NCI-H2171 (cell line): ENCODE data around the gene SYTL1.
"Not testable (repeated sequence)": the region's sequence is repeated elsewhere in the genome, so short reads cannot be mapped to it uniquely, and the experiment has no call there.

Source experiments
- DNase-seq: peaks from one replicate; lab custom pipeline; 2025; lab: John Stamatoyannopoulos, UW

SYTL1 gene

DNA sequence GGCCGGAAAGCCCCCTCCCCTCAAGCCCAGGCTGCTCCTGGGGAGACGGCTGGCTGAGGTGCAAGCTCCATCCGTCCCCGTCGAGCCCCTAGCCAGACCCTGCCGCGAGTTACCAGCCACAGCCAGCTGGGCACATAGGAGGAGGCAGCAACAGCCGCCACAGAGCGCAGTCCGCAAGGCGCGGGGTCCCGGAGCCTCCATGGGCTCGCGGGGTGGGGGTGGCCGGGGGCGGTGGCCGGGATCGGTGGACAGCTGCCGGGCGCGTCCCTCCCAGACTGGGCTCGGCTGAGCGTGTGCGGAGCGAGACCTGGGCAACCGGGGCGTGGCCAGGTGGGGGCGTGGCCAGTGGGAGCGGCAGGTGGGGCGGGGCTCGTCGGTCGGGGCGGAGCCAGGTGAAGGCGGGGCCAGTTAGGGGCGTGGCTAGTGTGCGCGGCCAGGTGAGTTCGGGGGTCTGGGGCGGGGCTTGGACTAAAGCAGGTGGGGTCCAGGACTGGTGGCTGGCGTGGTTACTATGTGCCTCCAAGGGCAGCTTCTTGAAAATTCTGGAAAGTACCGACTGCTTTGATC, 41.3 kb downstream of the SYTL1 start, which contains the start of gene CD164L2:
Gene CD164L2 (minus strand): TSS at position 295 of the 567 bp plus-strand sequence. CDS start 94 bp downstream, at position 201.
- DNase-seq, result peak; percentile 22

- no peak for DNase-seq
These were observed 41.8 kb downstream of the SYTL1 start for GRCh38 chr1:27383661-27384060.

GRCh38 chr1:27384797-27385196, 43.0 kb downstream of the SYTL1 start:
- DNase-seq, result not testable (repeated sequence)

GRCh38 chr1:27388337-27389005, 46.6 kb downstream of the SYTL1 start:
- DNase-seq, result peak; percentile 60

DNA sequence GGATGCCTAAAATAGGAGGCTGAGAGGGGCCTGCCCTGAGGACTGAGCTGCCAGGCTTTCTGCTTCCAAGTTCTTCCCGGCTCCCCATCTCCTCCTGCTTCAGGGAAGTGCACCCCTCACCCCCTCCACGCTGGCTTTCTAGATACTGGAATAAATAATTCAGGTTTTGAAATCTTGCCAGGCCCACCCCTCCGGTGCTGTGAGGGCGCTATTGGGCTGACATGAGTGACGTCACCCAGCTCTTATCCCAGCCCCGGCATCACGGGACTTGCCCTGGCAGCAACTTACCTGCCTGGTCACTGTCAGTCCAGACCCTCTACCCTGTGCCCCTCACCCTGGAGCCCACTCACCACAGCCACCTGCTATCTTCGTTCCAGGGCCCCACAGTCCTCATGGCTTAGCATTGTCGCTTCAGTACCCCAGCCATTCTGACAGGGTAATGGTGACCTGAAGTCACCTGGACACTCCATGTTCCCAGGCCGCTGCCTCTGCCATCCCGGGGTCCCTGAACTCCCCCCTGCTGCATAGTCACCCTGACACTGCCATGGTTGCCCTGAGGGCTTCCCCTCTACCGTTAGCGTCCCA, 49.8 kb downstream of the SYTL1 start:
- DNase-seq, result no peak

DNA sequence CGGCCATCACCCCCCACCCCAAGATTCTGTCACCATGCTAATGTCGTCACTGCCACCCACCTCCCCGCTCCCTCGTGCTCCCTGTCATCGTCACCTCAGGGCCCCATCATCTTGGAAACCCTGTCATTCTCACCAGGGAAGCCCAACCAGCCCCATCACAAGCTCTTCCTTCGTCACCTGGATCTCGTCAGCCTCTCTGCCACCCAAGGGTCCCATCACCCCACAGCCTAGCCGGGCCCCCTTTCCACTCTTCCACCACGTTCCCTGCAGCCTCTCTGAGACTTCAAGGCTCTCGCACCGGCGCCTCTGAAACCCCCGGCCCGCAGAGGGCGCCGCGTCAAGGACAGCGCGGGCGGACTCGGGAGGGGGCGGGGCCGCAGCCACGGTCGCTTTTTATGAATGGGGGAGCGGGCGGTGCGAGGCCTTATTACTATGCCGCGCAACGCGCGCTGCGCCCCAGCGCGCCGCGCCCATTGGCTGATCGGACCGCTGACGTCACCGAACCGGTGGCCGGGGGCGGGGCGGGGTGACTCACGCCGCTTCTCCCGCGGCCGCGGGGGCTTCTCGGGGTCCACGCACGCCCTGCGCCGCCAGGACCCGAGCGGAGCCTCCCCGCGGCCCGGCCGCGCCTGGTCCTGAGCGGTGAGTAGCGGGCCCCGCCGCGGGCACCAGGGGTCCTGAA, 50.4 kb downstream of the SYTL1 start, which contains the start of gene GPR3:
Gene GPR3 (plus strand): TSS at position 527 of the 682 bp plus-strand sequence. CDS start 1,177 bp downstream, outside the sequence.
- peak; percentile 92 for DNase-seq

- DNase-seq, result no peak
These were observed 51.2 kb downstream of the SYTL1 start for GRCh38 chr1:27392778-27393635.

- no peak for DNase-seq
These were observed 51.9 kb downstream of the SYTL1 start for GRCh38 chr1:27393641-27394281.

- DNase-seq, result no peak
These were observed 52.4 kb downstream of the SYTL1 start for GRCh38 chr1:27394282-27394658.

DNA sequence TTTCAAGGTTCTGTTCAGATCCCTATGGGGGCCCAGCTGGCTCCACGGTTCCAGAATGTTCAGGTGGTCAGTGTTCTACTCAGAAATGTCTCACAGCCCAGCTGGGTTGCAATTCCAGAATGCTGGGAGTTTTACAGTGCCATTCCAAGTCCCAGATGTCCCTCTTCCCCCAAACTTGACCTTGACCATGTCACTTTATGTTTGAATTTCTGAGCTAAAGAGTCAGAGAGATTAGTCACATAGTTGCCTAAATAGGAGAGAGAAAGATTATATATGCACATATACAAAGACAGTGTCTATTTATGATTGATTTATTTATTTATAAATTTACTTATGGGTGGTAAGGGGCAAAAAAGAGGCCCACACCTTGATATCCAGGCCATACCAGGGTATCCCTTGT, 53.1 kb downstream of the SYTL1 start:
- DNase-seq, result no peak

- DNase-seq, result peak; percentile 87
These were observed 53.8 kb downstream of the SYTL1 start for GRCh38 chr1:27395441-27396195.

- no peak for DNase-seq
These were observed 55.3 kb downstream of the SYTL1 start for GRCh38 chr1:27397110-27397509.

DNA sequence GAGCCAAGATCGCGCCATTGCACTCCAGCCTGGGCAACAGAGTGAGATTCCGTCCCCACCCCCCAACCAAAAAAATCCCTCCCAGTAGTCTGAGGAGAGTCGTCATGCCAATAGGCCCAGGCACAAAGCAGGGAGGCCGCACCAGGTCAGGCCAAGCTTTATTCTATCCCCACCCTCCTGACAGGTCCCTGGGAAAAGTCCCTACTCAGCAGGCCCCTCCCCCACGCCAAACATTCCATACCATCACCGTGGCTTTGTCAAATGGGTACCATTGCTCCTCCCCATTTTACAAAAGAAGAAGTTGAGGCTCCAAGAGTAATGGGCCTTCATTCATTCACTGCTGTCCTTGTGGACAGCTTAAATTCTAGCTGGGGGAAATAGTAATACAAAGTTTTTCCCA, 55.9 kb downstream of the SYTL1 start:
- DNase-seq, result no peak

DNA sequence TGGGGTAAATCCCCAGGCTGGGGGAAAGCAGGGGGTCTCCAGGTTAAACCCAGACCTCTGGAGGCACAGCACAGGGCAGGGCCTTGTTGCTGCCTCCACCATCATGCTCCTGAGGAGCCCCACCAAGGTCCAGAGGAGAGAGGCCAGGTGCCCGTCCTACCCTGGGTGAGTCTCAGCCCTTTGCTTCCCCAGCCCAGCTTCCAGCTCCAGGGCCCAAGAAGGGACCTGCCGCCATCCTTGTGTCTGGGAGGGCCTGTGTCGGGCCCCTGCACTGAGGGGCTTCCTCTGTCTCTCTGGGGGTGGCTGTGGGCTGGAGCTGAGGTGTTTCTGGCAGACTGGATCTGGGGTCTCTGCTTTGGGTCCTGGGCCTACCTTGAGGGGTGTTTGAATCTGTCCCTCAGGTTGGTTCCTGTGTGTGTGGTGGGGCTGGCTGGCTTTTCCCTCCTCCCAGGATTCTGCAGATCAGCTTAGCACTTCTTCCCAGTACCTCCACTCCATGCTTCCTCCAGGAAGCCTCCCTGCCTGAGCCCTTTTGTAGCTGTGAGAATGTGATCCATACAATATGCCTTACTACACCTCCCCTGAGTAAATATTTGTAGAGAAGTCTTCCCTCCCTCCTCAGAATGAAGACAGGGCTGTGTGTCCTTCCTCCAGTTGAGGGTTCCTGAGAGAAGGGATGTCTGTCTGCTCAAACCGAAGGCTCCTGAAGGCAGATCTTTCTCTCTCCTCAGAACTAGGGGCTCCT, 56.8 kb downstream of the SYTL1 start:
- DNase-seq, result no peak

DNA sequence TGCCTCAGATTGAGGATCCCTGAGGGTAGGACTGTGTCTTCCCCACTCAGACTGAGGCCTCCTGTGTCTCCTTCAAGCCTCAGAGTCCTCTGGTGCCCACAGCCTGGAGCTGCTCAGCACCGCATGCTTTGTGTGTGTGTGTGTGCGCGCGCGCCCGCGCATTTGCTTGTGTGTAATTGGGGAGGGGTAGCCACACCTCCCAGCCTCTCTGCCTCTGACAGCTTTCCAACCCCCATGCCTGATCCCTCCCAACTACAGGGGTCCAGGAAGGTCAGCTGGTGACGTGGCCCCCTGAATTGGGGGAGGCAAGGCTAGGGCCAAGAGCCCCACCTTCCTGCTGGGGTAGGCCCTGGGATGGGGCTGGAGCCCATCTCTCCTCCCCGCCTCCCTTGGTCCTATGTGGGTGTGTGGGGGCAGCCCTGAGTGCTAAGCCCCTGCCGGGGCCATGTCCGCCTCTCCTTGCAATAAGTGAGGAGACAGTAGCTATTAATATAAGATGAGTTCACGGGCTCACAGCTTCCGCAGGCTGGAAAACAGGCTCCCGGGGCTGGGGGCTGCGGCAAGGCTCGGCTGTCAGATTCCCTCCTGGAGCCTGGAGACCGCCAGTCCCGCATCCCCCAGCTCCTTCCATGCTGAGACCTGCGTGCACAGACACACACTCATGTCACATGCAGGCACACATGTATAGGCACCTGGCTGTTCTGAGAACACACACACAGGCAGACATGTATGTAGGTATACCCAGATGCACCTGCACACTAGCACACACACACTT, 57.6 kb downstream of the SYTL1 start:
- DNase-seq, result no peak

DNA sequence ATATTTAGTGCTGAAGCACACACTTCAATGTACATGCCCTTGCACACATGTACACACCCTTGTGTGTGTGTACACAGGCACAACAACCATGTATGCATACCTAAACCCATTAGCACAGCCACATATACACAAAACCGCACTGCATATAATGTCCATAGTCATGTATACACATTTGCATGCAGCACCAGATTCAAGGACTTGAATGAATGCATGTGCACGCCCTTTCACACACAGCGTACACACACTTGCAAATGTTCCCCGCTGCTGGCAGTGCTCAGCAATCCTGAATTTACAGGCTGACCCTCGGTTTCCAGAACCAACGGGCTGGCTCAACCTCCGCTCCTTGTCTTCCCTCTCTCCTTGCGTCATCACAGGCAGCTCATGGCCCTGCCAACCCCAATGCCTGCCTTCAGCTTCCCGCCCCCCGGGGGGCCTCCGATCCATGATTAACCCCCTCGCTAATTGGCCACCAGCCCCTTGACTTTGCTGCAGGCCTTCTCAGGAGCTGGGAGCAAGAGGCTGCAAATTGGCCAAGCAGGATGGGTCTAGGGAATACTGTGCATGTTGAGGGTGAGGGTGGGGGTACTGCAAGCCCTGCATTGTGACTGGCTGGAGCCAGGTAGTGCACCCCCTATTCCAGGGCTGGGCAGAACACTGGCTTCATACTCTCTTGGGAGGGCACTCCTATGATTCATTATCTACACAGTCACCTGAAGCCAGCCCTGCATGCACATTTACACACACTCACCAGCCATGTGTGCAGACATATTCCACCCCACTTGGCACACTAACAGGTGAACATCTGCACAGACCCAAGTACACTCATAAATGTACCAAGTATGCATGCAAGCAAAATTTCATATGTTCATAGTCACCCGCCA, 58.5 kb downstream of the SYTL1 start:
- DNase-seq, result no peak

GRCh38 chr1:27400963-27401341, 59.1 kb downstream of the SYTL1 start:
- no peak for DNase-seq

- DNase-seq, result no peak
These were observed 60.5 kb downstream of the SYTL1 start for GRCh38 chr1:27402349-27402754.
